Activated CD4-positive, alpha-beta T cell treated with anti-CD3 and anti-CD28 coated beads, Interleukin-2, amount 10 ng/mL, durations not matched to agents 7 days and 5 days (primary cell): Measurements from ENCODE around the gene IRAK4. TPM values are rescaled to one million over a fixed set of nuclear protein-coding genes. Genes with fewer than 3 reads are reported as not detected.

ENCODE experiments used
- CTCF ChIA-PET: fragments of 350-600 bp; sonication (Branson Sonifier 250); formaldehyde crosslinking; loops from one replicate; lab custom pipeline; 2021; ENCODE audit warnings: antibody characterized with exemption; lab: Charles Lee
- POLR2A ChIA-PET: fragments of 350-600 bp; sonication (Branson Sonifier 250); formaldehyde crosslinking; loops from one replicate; lab custom pipeline; 2021; ENCODE audit warnings: antibody characterized with exemption; lab: Charles Lee
- DNase-seq: peaks from one replicate; pipeline ENCODE4 v3.0.0-alpha.2; 2020
- H3K27ac Mint-ChIP-seq: one replicate; pipeline ENCODE4 v1.8.0; 2021; ENCODE audit warnings: mild to moderate bottlenecking, moderate library complexity, mixed read lengths
- H3K27me3 Mint-ChIP-seq: one replicate; pipeline ENCODE4 v1.8.0; 2021; ENCODE audit warnings: mixed read lengths
- H3K36me3 Mint-ChIP-seq: one replicate; pipeline ENCODE4 v1.8.0; 2021; ENCODE audit warnings: low read depth, mixed read lengths
- H3K4me1 Mint-ChIP-seq: one replicate; pipeline ENCODE4 v1.8.0; 2021; ENCODE audit warnings: mixed read lengths
- H3K4me3 Mint-ChIP-seq: one replicate; pipeline ENCODE4 v1.8.0; 2021; ENCODE audit warnings: mild to moderate bottlenecking, moderate library complexity, mixed read lengths
- H3K9me3 Mint-ChIP-seq: one replicate; pipeline ENCODE4 v1.8.0; 2021; ENCODE audit warnings: mixed read lengths
- total RNA-seq, 2 experiments: library from RNA; stranded (reverse); gene quantifications; one replicate each; pipeline ENCODE4 v1.2.3, GENCODE V29; 2021

The IRAK4 gene
- total RNA-seq = 10 to 100 TPM; 39.0 to 41.4 TPM

- DNase-seq = peak; percentile 95
- ChIA-PET CTCF (interaction anchor here (1.0 to 1.6 kb wide), 4 partner anchors 10 to 27 kb away, joined by 3 to 5 read pairs (median 4); no protein-coding TSS in a partner anchor), POLR2A (interaction anchor here (1.6 kb wide), 1 partner anchor 47 kb away, joined by 4 read pairs; the partner anchor contains the start of gene TWF1)
- Mint-ChIP-seq H3K27me3 (no peaks in the 10 kb centered on the region), H3K4me1 (peaks cover 72% of the 10 kb centered on the region), H3K27ac (peak within 1 kb of the TSS; percentile 100), H3K9me3 (peaks cover 8% of the 10 kb centered on the region), H3K4me3 (peak within 1 kb of the TSS; percentile 99), H3K36me3 (peaks cover 56% of the 10 kb centered on the region)
These were observed at the start of gene IRAK4, which contains the start of gene PUS7L for GRCh38 chr12:43758728-43759563. Gene IRAK4, plus strand, starts transcription at chr12:43758951. Its CDS starts 9,161 bp downstream, at chr12:43768112. Gene PUS7L, minus strand, starts transcription at chr12:43758790. Its CDS starts 3,545 bp downstream, at chr12:43755245.

- Mint-ChIP-seq H3K9me3 (no peaks in the 10 kb centered on the region), H3K36me3 (no peaks in the 10 kb centered on the region), H3K27me3 (peaks cover 10% of the 10 kb centered on the region), H3K4me1 (no peaks in the 10 kb centered on the region), H3K4me3 (no peak overlapping the region), H3K27ac (no peak overlapping the region)
- CTCF ChIA-PET = no interaction called here
- POLR2A ChIA-PET = no interaction called here
- no peak for DNase-seq
These were observed 47.4 kb upstream of the IRAK4 start for GRCh38 chr12:43711348-43711747.

GRCh38 chr12:43722621-43723020 is 36.1 kb upstream of the IRAK4 start:
- no peaks in the 10 kb centered on the region for H3K9me3 Mint-ChIP-seq
- no peak overlapping the region for H3K4me3 Mint-ChIP-seq
- peaks cover 4% of the 10 kb centered on the region for H3K36me3 Mint-ChIP-seq
- ChIA-PET CTCF (no interaction called here), POLR2A (no interaction called here)
- H3K27me3 Mint-ChIP-seq = no peaks in the 10 kb centered on the region
- H3K4me1 Mint-ChIP-seq = no peaks in the 10 kb centered on the region
- H3K27ac Mint-ChIP-seq = no peak overlapping the region
- no peak for DNase-seq

DNA sequence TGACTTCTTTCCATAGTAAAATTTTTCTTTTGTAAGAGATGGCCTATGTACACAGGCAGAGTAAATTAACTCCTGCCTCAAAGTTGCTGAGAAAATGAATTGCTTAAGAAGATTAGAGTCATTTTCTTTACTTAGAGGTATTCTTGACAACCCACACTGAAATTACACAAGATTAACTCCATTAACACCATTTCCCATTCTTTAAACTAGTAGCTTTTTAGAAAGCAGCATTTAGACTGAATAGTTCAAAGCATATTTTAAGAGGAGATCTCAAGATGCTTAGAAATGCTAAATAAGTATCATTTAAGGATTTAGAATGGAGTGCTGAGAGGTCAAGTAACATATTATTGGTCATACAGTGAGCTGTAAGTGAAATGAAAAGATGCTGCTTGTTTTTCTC is 35.6 kb upstream of the IRAK4 start:
- Mint-ChIP-seq H3K36me3 (peaks cover 4% of the 10 kb centered on the region), H3K9me3 (no peaks in the 10 kb centered on the region), H3K27me3 (no peaks in the 10 kb centered on the region), H3K27ac (no peak overlapping the region), H3K4me1 (no peaks in the 10 kb centered on the region), H3K4me3 (no peak overlapping the region)
- POLR2A ChIA-PET = no interaction called here
- no peak for DNase-seq
- CTCF ChIA-PET = no interaction called here

GRCh38 chr12:43728117-43728516 is 30.6 kb upstream of the IRAK4 start:
- peaks cover 18% of the 10 kb centered on the region for H3K36me3 Mint-ChIP-seq
- ChIA-PET POLR2A (no interaction called here), CTCF (no interaction called here)
- H3K27ac Mint-ChIP-seq = no peak overlapping the region
- no peaks in the 10 kb centered on the region for H3K9me3 Mint-ChIP-seq
- no peak overlapping the region for H3K4me3 Mint-ChIP-seq
- no peak for DNase-seq
- H3K27me3 Mint-ChIP-seq = no peaks in the 10 kb centered on the region
- peaks cover 6% of the 10 kb centered on the region for H3K4me1 Mint-ChIP-seq

GRCh38 chr12:43728698-43729097 is 30.1 kb upstream of the IRAK4 start:
- POLR2A ChIA-PET = no interaction called here
- H3K4me1 Mint-ChIP-seq = peaks cover 6% of the 10 kb centered on the region
- no peaks in the 10 kb centered on the region for H3K27me3 Mint-ChIP-seq
- H3K27ac Mint-ChIP-seq = no peak overlapping the region
- CTCF ChIA-PET = no interaction called here
- H3K4me3 Mint-ChIP-seq = no peak overlapping the region
- DNase-seq = no peak
- H3K9me3 Mint-ChIP-seq = no peaks in the 10 kb centered on the region
- H3K36me3 Mint-ChIP-seq = peaks cover 18% of the 10 kb centered on the region

- Mint-ChIP-seq H3K36me3 (peaks cover 18% of the 10 kb centered on the region), H3K4me1 (peaks cover 6% of the 10 kb centered on the region), H3K27me3 (no peaks in the 10 kb centered on the region), H3K4me3 (no peak overlapping the region), H3K27ac (no peak overlapping the region), H3K9me3 (no peaks in the 10 kb centered on the region)
- ChIA-PET CTCF (no interaction called here), POLR2A (no interaction called here)
- DNase-seq = no peak
These were observed 28.5 kb upstream of the IRAK4 start for GRCh38 chr12:43730283-43730682.

- ChIA-PET POLR2A (no interaction called here), CTCF (no interaction called here)
- no peaks in the 10 kb centered on the region for H3K9me3 Mint-ChIP-seq
- no peaks in the 10 kb centered on the region for H3K27me3 Mint-ChIP-seq
- peaks cover 6% of the 10 kb centered on the region for H3K4me1 Mint-ChIP-seq
- no peak for DNase-seq
- peaks cover 23% of the 10 kb centered on the region for H3K36me3 Mint-ChIP-seq
- no peak overlapping the region for H3K4me3 Mint-ChIP-seq
- H3K27ac Mint-ChIP-seq = no peak overlapping the region
These were observed 25.1 kb upstream of the IRAK4 start for GRCh38 chr12:43733687-43734086.

DNA sequence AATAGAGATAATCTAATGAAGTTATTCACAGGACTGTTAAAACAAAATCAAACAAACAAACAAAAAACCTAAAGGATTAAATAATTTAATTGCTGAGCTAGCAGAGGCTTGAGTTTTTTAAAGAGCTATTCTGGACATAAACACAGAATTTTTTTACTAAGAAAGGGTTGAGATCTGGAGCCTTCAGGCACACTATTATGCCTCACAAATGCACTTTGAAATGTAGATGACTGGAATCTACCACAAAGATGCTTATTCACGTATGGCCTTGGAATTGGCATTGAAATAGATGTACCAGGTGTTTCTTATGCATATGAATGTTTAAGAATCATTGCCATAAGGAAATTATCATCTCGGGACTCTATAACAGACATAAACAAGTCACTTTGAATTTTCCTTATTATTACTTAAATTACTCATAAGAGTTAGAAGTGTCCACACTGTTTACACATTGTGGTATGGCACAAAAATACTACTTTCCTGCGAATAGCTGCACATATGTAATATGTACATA is 21.8 kb upstream of the IRAK4 start:
- DNase-seq = no peak
- Mint-ChIP-seq H3K36me3 (peaks cover 18% of the 10 kb centered on the region), H3K27me3 (no peaks in the 10 kb centered on the region), H3K9me3 (no peaks in the 10 kb centered on the region), H3K4me1 (peaks cover 2% of the 10 kb centered on the region), H3K4me3 (no peak overlapping the region), H3K27ac (no peak overlapping the region)
- ChIA-PET CTCF (no interaction called here), POLR2A (interaction anchor here (0.7 kb wide), 1 partner anchor 9 kb away, joined by 3 read pairs; no protein-coding TSS in a partner anchor)

GRCh38 chr12:43737646-43738045 is 21.1 kb upstream of the IRAK4 start:
- CTCF ChIA-PET = no interaction called here
- H3K9me3 Mint-ChIP-seq = no peaks in the 10 kb centered on the region
- H3K27ac Mint-ChIP-seq = no peak overlapping the region
- H3K27me3 Mint-ChIP-seq = no peaks in the 10 kb centered on the region
- peaks cover 21% of the 10 kb centered on the region for H3K36me3 Mint-ChIP-seq
- no peak overlapping the region for H3K4me3 Mint-ChIP-seq
- POLR2A ChIA-PET = no interaction called here
- no peak for DNase-seq
- H3K4me1 Mint-ChIP-seq = peaks cover 2% of the 10 kb centered on the region

DNA sequence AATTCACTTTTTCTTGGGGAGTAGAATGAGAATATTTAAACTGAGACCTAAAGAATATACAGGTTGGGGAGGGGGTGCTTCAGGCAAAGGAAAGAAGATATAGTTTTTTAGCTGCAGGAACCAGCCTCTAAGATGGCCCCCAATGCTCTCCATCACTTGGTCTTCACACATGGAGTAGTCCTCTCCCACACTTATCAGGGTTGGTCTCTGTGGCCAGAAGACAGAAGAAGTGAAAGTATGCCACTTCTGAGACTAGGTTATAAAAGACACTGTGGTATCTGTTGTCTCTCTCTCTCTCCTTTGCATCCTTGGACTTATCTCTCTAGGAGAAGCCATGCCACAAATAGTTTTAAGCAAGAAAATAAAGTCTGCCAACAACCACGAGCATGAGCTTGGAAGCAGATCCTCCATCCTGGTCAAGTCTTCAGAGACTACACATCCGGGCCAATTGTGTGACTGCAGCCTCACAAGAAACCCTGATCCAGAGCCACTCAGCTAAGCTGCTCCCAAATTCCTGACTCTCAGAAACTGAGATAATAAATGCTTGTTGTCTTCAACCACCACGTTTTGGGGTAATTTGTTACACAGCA is 18.1 kb upstream of the IRAK4 start:
- Mint-ChIP-seq H3K9me3 (no peaks in the 10 kb centered on the region), H3K36me3 (peaks cover 44% of the 10 kb centered on the region), H3K27me3 (no peaks in the 10 kb centered on the region), H3K4me1 (peaks cover 2% of the 10 kb centered on the region), H3K27ac (no peak overlapping the region), H3K4me3 (no peak overlapping the region)
- no peak for DNase-seq
- ChIA-PET CTCF (no interaction called here), POLR2A (no interaction called here)

DNA sequence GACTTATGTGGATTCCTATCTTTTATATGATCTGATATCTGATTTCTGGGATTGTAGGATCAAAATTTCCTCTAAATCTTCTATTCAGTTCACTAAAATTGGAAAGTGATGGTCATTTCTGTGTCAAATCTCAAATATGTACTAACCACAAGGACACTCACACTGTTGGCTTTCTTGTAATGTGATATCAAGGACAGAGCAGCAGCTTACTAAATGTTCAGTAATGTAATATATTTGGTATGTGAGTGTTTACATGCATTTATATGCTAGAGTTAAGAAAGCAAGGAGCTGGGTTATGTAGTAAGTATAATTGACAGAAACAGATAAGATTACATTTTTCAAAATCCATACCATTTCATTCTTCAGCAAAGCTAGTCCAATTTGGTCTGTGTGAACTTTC is 16.6 kb upstream of the IRAK4 start:
- ChIA-PET POLR2A (no interaction called here), CTCF (no interaction called here)
- Mint-ChIP-seq H3K9me3 (no peaks in the 10 kb centered on the region), H3K4me3 (no peak overlapping the region), H3K27me3 (no peaks in the 10 kb centered on the region), H3K36me3 (peaks cover 42% of the 10 kb centered on the region), H3K4me1 (peaks cover 2% of the 10 kb centered on the region), H3K27ac (no peak overlapping the region)
- DNase-seq = no peak

- H3K4me3 Mint-ChIP-seq = no peak overlapping the region
- no peak for DNase-seq
- CTCF ChIA-PET = no interaction called here
- H3K27ac Mint-ChIP-seq = no peak overlapping the region
- H3K36me3 Mint-ChIP-seq = peaks cover 38% of the 10 kb centered on the region
- H3K27me3 Mint-ChIP-seq = no peaks in the 10 kb centered on the region
- H3K4me1 Mint-ChIP-seq = no peaks in the 10 kb centered on the region
- no peaks in the 10 kb centered on the region for H3K9me3 Mint-ChIP-seq
- POLR2A ChIA-PET = no interaction called here
These were observed 13.9 kb upstream of the IRAK4 start for GRCh38 chr12:43744826-43745225.
